PC-3 (cell line): ENCODE results near the gene SLF2. TPM values are rescaled to one million over a fixed set of nuclear protein-coding genes. Genes with fewer than 3 reads are reported as not detected.

Experiments used
- ATAC-seq: fragments of 200-7000 bp; cut with Tn5 transposase; 2 replicates; pipeline ENCODE4 v1.9.1; 2020; ENCODE audit warnings: mild to moderate bottlenecking, moderate library complexity
- BruUV-seq: library from RNA; stranded (reverse); fragments of 400-500 nt; replicated peaks from 2 replicates; lab custom pipeline; 2021; lab: Mats Ljungman, UMichigan
- CTCF ChIA-PET: fragments of 300-600 bp; sonication (Branson Sonifier 250); formaldehyde crosslinking; loops from one replicate; lab custom pipeline; 2022; ENCODE audit warnings: antibody characterized with exemption; lab: Charles Lee
- POLR2A ChIA-PET: fragments of 300-600 bp; sonication (Branson Sonifier 250); formaldehyde crosslinking; loops from one replicate; lab custom pipeline; 2022; ENCODE audit warnings: antibody characterized with exemption; ENCODE audit not compliant: unreplicated experiment; lab: Charles Lee
- DNase-seq: peaks from one replicate; pipeline ENCODE4 v3.0.0-alpha.2; 2015
- H2AFZ ChIP-seq: fragments of 300-600 bp; sonication (generic); 2 replicates; pipeline ENCODE4 v1.6.0; 2016; ENCODE audit warnings: antibody characterized with exemption, low read length
- H3F3A ChIP-seq: fragments of 300-600 bp; sonication (generic); one replicate; pipeline ENCODE4 v1.6.0; 2017; ENCODE audit warnings: antibody characterized with exemption, low read length, control low read depth, mild to moderate bottlenecking; ENCODE audit not compliant: unreplicated experiment
- H3K27ac ChIP-seq: fragments of 300-600 bp; sonication (generic); 2 replicates; pipeline ENCODE4 v1.5.1; 2016; ENCODE audit warnings: mild to moderate bottlenecking, low read length
- H3K27me3 ChIP-seq: fragments of 300-600 bp; sonication (generic); 2 replicates; pipeline ENCODE4 v1.6.1; 2016; ENCODE audit warnings: low read length, mixed read lengths
- H3K36me3 ChIP-seq: fragments of 300-600 bp; sonication (generic); 2 replicates; pipeline ENCODE4 v1.6.1; 2016; ENCODE audit warnings: low read depth, mixed run types, low read length, mixed read lengths
- H3K4me1 ChIP-seq: fragments of 300-600 bp; sonication (generic); 2 replicates; pipeline ENCODE4 v1.5.1; 2016; ENCODE audit warnings: low read length; ENCODE audit not compliant: insufficient read depth
- H3K4me2 ChIP-seq: fragments of 300-600 bp; sonication (generic); 2 replicates; pipeline ENCODE4 v1.6.0; 2016; ENCODE audit warnings: low read length
- H3K4me3 ChIP-seq: fragments of 300-600 bp; sonication (generic); 2 replicates; pipeline ENCODE4 v1.5.1; 2016; ENCODE audit warnings: mild to moderate bottlenecking, low read length, mixed read lengths
- H3K79me2 ChIP-seq: fragments of 300-600 bp; sonication (generic); 2 replicates; pipeline ENCODE4 v1.6.1; 2017; ENCODE audit warnings: low read length, mixed read lengths
- H3K9ac ChIP-seq: fragments of 300-600 bp; sonication (generic); 2 replicates; pipeline ENCODE4 v1.6.0; 2016; ENCODE audit warnings: mild to moderate bottlenecking, low read length
- H3K9me2 ChIP-seq: fragments of 300-600 bp; sonication (generic); replicated peaks from 2 replicates; pipeline ENCODE4 v1.6.1; 2016; ENCODE audit warnings: mixed run types, low read length, mixed read lengths
- H3K9me3 ChIP-seq: fragments of 300-600 bp; sonication (generic); 2 replicates; pipeline ENCODE4 v1.6.1; 2016; ENCODE audit warnings: low read length, mixed read lengths
- H4K20me1 ChIP-seq: fragments of 300-600 bp; sonication (generic); 2 replicates; pipeline ENCODE4 v1.6.1; 2016; ENCODE audit warnings: low read length, mixed read lengths
- CTCF ChIP-seq: fragments of 300-600 bp; sonication (generic); conservative IDR thresholded peaks from 2 replicates; pipeline ENCODE4 v1.5.1; 2017; ENCODE audit warnings: antibody characterized with exemption, low read depth, mild to moderate bottlenecking, low read length
- EZH2 ChIP-seq: fragments of 300-600 bp; sonication (generic); IDR thresholded peaks from one replicate; pipeline ENCODE4 v1.6.1; 2017; ENCODE audit warnings: antibody characterized with exemption, mild to moderate bottlenecking, low read length; ENCODE audit not compliant: unreplicated experiment
- EZH2phosphoT487 ChIP-seq: fragments of 300-600 bp; sonication (generic); IDR thresholded peaks from 2 replicates; pipeline ENCODE4 v1.6.1; 2018; ENCODE audit warnings: mild to moderate bottlenecking, antibody characterized with exemption, low read length, borderline replicate concordance
- intact Hi-C: fragments of 100-400 bp; cut with micrococcal nuclease; formaldehyde crosslinking; loops from 2 replicates; pipeline ENCODE4 v1.9.0; 2023
- total RNA-seq: library from RNA; depleted of rRNA; stranded (reverse); fragments of >200 nt; gene quantifications from 2 replicates; pipeline ENCODE4 v1.2.3, GENCODE V29; 2014

The SLF2 gene
- total RNA-seq, 1 experiment from 2014 or later, result 19.5 TPM

- Histone ChIP-seq H3K9me2 (no peaks in the 10 kb centered on the region), H3K79me2 (peaks cover 32% of the 10 kb centered on the region), H3K9me3 (no peaks in the 10 kb centered on the region), H3K9ac (no peak overlapping the region), H3F3A (no peaks in the 10 kb centered on the region), H2AFZ (peak overlapping the region; percentile 90; the same call in 1 of the 2 replicates), H3K4me2 (peak overlapping the region; percentile 96; the same call in 1 of the 2 replicates), H3K27me3 (no peaks in the 10 kb centered on the region), H3K4me1 (peaks cover 16% of the 10 kb centered on the region), H4K20me1 (peaks cover 17% of the 10 kb centered on the region), H3K27ac (no peak overlapping the region), H3K4me3 (no peak overlapping the region), H3K36me3 (peaks cover 1% of the 10 kb centered on the region; the same call in 1 of the 2 replicates)
- ATAC-seq (no peak), DNase-seq (no peak)
- POLR2A ChIA-PET, result no interaction called here
- BruUV-seq, result no TSS peak
- CTCF ChIA-PET, result no interaction called here
- intact Hi-C loops, result no loop called here
- no peak for TF ChIP-seq EZH2phosphoT487
- TF ChIP-seq CTCF, result no peak
- TF ChIP-seq EZH2, result no peak
Observed at GRCh38 chr10:100911472-100911871, 1.3 kb upstream of the SLF2 start.

GRCh38 chr10:100912013-100912604 lies 654 bp upstream of the SLF2 start:
- Histone ChIP-seq H3K79me2 (peaks cover 32% of the 10 kb centered on the region), H4K20me1 (peaks cover 17% of the 10 kb centered on the region), H3K9me2 (no peaks in the 10 kb centered on the region), H3F3A (no peaks in the 10 kb centered on the region), H3K4me2 (peak overlapping the region; percentile 96), H2AFZ (peak overlapping the region; percentile 90), H3K36me3 (peaks cover 8% of the 10 kb centered on the region; the same call in 1 of the 2 replicates), H3K9me3 (no peaks in the 10 kb centered on the region), H3K4me3 (peak overlapping the region; percentile 88), H3K27ac (no peak overlapping the region), H3K9ac (peak overlapping the region; percentile 80), H3K27me3 (no peaks in the 10 kb centered on the region), H3K4me1 (peaks cover 16% of the 10 kb centered on the region)
- POLR2A ChIA-PET, result no interaction called here
- BruUV-seq, result TSS peak; percentile 75
- TF ChIP-seq EZH2 (no peak), EZH2phosphoT487 (no peak), CTCF (no peak)
- intact Hi-C loops, result no loop called here
- no peak for ATAC-seq
- no peak for DNase-seq
- CTCF ChIA-PET, result no interaction called here

DNA sequence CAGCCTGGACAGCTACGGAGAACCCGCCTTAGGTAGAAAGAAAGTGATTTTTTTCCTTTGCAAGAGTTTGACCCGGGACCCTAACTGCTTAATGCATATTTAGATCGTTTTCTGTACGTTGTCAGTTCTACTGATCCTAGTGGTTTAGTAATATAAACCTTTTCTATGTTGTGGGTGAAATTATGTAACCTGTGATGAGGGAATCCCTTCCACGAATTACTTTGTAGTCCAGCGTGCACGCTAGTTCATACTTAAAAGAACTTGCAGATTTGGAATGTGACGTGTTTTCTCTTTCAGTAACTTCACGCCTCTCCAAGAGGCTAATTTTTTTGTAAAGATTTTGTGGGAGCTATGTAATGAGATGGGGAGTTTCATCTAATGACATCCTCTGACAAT lies 705 bp downstream of the SLF2 start:
- Histone ChIP-seq H3K9me3 (no peaks in the 10 kb centered on the region), H3K4me3 (peak overlapping the region; percentile 88), H3K4me1 (peaks cover 16% of the 10 kb centered on the region), H2AFZ (0 out of 2 replicates have a peak overlapping the region, but pooled peaks have one; percentile 98), H3F3A (no peaks in the 10 kb centered on the region), H3K79me2 (peaks cover 32% of the 10 kb centered on the region), H3K4me2 (peak overlapping the region; percentile 96), H3K36me3 (peaks cover 16% of the 10 kb centered on the region), H3K27me3 (no peaks in the 10 kb centered on the region), H3K9me2 (no peaks in the 10 kb centered on the region), H3K27ac (no peak overlapping the region), H3K9ac (peak overlapping the region; percentile 95), H4K20me1 (peaks cover 17% of the 10 kb centered on the region)
- ATAC-seq (no peak), DNase-seq (no peak)
- POLR2A ChIA-PET, result no interaction called here
- CTCF ChIA-PET, result no interaction called here
- no peak for TF ChIP-seq CTCF
- TF ChIP-seq EZH2, result no peak
- intact Hi-C loops, result no loop called here
- no TSS peak for BruUV-seq
